CD4-positive, alpha-beta T cell treated with Interleukin-2 at 100 ng/mL for 4 hours (primary cell): Measurements from ENCODE around the gene AKAP9.
A peak's percentile ranks its signal among the peaks of the same experiment; 100 is the strongest.
"Not testable (repeated sequence)": the region's sequence is repeated elsewhere in the genome, so short reads cannot be mapped to it uniquely, and the experiment has no call there.

ENCODE experiments used
- DNase-seq: peaks from one replicate; pipeline ENCODE4 v3.0.0-alpha.2; 2020; ENCODE audit warnings: low spot score

The AKAP9 gene

DNA sequence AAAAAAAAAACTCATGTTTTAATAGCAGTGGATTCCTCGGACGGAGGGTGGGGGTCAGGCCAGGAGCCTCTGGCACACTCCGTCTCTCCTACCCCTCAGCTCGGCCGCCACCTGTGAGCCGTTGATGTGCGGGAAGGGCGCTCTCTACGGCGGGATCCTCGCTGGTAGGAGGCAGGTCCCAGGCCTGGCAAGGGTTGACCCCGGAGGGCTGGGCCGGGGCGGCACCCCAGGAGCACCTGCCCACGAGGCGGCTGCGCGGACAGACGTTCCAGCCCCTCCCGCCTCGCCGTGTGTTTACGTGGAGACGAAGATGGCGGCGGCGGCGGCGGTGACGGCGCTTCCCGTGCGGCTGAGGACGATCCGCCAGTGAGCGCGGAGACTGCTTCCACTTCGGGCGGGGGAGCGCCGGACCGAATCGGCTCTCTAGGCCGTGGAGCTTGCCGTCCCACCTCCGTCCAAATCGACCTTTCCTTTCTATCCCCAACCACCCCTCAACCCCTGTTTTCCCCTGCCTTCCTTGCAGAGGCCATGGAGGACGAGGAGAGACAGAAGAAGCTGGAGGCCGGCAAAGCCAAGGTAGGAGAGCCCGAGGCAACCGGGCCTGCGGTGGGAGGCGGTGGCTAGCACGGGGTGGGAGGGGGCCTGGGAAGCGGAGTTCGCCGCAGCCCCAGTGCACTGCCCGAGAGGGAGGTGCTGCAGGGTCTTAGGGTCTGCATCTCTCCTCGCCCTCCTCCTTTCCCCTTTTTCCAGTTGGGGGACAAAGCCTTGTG is at the start of gene AKAP9:
AKAP9 (plus strand) TSS at position 291 of the 770 bp plus-strand sequence; CDS start at position 529, 238 bp downstream.
- peak; percentile 87 for DNase-seq

DNA sequence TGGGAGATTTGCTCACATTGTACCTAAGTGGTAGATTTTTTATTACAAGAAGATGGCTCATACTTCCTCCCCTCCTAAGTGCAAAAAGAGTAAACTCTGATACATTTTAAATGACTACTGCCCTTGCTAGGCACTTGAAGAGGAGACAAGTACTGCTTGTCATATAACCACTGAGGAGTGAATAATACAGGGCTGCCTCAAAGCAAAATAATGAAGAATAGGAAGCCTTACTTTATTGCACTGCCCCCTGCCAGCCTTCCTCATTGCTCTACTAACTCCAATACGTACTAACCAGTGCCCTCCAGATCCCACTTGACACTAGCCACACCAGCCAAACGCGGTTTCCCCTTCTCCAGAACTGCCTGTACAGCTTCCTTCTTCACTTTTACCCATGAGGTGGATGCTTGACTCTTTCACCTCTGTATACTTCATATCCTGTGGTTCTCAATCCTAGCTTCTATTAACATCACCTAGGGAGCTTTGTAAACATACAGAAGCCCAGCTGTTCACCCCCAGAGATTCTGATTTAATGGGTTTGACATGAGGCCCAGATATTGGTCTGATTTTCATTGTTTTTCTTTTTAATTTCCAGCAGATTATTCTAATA is 48.5 kb upstream of the AKAP9 start:
- no peak for DNase-seq

DNA sequence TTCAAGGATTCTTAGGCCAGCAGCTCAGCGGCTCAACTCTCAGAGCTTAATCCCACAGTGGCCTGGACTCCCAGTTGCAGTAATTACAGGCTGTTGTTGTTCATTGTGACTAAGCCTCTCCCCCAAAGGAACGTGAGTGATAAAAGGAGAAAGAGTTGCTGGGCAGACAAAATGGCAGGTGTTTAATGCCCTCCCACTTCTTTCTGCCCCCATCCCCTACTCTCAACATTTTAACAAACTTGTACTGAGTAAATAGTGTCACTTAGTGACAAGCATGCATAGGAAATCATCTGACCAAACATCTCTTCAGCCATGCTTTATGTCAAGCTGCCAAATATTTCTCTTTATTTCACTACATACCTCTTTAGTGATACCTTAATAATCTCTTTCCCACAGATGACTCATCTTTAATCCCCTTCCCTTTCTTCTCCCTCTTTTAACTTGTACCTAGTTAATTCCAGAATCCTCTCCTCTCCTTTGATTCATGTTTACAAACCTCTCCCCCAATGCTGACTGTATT is 47.8 kb upstream of the AKAP9 start:
- DNase-seq: no peak

DNA sequence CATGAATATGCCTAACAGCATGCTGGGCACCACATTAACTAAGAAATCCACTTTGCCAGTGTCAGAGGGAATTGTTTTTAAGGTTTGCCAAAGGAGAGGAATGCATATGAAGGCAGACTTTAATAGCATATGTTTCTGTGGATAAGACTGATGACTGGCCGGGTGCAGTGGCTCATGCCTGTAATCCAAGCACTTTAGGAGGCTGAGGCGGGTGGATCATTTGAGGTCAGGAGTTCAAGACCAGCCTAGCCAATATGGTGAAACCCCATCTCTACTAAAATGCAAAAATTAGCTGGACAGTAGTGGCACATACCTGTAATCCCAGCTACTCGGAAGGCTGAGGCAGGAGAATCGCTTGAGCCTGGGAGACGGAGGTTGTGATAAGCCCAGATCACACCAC is 47.0 kb upstream of the AKAP9 start:
- DNase-seq: not testable (repeated sequence)

DNA sequence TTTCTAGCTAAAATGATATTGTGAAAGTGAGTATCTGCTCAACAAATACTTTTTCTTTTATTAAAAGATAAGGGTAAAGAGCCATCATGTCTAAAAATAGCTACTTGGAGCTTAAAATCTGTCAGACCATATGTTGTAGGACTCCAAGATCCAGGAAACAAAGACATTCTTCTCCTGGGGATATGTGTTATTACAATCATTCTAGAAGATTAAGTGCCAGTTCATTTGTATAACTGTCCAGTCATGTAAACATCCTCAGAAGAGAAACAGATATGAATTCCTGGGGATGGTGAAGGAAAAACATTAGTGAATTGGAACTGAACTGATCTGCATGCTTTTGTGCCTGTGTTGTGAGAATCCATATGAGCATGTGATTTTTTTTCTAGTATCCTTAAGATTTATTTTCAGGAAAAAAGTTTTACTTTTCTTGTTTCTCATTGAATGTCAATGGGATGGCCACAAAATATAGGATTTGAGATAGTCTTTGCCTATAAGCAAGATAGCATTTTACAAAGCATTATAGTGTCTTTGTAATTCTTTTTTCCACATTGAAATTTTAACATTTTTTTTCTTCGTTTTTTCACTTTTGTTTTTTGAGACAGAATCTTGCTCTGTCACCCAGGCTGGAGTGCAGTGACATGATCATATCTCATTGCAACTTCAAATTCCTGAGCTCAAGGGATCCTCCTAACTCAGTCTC is 45.7 kb upstream of the AKAP9 start:
- DNase-seq: no peak

DNA sequence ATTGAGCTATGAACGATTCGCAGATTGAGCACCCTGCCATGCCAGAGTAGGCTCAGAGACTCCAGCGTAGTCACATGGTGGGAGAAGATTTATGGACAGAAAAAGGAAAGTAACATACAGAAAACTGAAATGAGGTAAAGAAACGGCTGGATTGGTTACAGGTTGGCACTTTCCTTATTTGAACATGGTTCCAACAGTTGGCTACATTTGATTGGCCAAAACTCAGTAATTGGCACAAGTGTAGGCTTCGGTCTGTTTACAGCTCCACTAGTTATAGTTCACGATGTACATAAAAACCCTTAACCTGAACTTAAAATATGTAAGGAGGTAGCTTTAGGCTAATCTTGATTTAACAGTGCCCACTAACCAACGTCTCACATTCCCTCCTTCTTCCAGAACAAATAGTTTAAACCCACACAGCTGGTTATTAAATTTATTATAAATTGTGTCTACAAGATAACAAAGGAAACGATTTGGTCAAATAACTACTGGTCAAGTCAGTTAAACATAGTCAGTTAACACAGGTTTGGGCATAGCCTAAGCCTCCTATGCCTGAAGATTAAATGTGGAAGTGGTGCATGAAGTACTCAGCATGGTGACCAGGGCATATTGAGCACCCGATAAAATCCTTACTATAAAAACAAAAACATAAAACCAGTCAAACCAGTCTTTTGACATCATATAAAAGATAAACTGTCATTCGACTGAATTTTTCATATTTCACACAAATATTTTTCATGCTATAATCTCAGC is 42.2 kb upstream of the AKAP9 start:
- DNase-seq: no peak

DNA sequence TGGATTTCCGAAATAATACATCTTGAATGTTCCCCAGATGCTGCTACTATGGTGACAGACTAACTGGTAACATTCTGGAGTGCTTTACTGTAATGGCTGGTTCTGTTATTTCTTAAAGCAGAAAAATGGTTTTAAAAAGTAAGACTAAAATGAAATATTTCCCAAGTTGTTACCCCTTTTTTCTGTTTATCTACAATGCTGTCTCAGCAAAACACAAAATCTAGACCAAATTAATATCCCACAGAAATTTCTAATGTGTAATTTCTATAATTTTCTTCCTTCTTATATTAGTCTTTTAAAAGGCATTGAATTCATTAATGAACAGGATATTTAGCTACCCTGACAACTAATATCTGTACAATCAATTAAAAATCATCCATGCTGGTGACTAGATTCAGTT is 41.1 kb upstream of the AKAP9 start:
- DNase-seq: no peak

DNA sequence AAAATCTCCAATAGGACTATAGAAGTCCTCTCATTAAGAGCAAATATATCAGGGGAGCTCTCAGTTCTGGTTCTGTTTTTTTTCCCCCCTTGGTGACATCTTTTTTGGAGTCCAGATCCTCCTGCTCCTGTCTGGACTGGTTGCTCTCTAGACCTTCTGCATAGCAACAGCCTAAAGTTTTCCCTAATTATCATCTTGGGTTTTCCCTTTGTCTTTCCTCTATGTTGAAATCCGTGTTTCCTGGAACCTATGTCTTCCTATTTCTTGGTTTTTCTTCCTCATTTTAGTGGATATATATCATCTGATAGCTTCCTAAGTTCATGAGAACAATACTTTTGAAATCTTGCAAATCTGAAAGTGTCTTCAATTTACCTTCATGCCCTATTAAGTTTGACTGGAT is 30.5 kb upstream of the AKAP9 start:
- DNase-seq: no peak

DNA sequence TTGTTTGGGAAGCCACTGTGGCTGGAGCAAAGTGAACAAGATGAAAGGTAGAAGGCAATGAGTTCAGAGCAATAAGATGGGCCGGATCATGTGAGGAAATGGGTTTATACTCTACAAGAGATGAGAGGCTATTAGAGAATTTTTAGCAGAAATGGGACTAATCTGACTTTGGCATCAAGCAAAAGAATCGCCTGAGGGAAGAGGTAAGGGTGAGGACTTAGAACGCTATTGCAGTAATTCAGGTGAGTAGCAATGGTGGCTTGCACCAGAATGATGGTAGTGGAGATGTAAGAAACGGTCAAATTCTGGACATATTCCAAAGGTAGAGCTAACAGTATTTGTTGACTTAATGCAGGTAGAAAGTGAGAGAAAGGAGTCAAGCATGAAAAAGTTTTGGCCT is 29.5 kb upstream of the AKAP9 start:
- no peak for DNase-seq

DNA sequence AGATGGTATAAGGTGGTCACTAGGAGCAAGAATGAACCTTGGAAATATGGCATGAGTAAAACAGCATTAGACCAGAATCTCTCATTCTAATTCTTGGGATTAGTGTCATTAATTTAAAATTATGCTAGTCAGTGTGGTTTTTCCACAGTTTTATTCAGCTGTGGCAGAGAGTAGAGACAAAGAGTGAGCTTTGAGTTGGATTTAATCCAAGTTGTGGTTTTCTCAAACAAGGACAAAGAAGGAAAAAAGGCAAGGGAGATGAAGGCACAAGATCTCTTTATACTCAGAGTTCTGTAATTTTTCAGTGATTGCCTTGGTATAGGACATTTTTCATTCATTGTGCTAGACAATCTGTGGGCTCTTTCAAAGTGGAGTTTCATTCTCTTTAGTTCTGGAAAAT is 28.2 kb upstream of the AKAP9 start:
- DNase-seq: no peak

DNA sequence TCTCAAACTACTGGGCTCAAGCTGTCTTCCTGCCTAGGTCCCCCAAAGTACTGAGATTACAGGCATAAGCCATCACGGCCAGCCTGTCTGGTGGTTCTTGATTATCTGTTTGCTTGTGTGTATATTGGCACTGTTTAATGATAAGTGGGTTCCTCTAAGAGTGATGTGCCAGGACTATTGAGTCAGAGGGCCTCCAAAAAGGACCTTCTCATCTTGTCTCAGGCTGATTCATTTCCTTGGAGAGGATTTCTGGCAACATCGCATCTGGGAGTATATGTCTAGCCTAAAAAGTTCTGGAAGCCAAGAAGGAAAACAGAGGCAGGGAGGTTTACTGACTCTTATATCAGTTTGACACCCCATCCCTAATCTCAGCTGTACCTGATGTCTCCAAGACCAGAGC is 27.1 kb upstream of the AKAP9 start:
- no peak for DNase-seq

DNA sequence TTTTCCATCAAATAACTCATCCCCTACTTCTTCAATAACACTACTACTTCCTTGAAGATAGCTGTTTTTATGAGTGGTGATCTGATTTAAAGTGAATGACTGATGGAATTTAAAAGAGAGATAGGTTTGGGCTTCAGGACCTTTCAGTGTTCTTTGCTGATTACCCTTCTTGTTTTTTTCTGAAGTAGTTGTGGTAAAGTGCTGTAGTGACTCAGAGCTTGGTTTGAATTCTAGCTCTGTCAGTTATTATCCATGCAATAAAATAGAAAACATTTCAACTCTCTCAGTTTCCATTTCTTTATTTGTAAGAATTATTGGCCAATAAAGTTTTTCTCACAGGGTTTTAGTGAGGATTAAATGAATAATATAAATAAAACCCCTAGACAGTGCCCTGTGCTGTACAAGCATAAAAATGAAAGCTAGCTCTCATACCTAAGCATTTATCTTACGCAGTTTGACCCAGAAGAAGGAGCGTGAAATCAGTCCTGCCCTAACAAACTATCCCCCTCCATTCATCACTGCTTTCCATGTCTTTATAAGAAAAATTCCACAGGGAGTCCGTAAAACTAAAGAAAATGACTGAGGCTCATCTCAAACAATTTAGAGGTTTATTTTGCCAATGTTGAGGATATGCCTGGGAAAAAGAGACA is 25.1 kb upstream of the AKAP9 start:
- DNase-seq: no peak

DNA sequence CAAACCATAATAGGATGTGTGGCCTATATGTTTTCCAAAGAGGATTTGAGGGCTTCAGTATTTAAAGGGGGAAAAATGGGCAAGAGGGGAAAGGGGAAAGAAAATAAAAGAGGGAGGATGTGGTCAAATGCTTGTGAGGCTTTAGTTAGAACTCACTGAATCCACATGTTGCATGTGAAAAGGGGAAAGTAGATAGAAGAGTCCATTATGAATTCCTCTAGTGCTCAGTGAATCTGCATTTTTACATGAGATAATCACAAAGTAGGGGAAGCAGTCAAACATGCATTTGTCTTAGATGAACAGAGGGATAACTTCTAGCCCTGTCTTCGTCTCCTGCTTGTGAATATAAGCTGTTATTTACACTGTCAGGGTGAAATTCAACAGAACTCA is 24.6 kb upstream of the AKAP9 start:
- no peak for DNase-seq

DNA sequence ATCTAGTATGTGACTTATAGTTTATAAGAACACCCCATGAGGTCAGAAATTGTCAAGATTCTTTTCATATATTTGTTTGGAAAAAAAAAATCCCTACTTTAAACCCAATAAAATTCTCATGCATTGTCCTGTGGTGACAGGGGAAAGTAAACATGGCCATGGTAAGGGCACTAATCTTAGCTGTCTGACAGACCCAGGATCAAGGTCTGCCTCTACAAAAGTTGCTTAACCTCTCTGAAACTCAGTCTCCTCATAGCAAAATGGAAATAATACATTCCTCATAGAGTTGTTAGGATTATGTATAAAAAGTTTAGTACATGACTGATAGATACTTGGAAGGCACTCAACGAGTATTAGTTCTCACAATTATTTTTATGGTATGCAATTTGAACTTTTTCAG is 22.3 kb upstream of the AKAP9 start:
- no peak for DNase-seq

DNA sequence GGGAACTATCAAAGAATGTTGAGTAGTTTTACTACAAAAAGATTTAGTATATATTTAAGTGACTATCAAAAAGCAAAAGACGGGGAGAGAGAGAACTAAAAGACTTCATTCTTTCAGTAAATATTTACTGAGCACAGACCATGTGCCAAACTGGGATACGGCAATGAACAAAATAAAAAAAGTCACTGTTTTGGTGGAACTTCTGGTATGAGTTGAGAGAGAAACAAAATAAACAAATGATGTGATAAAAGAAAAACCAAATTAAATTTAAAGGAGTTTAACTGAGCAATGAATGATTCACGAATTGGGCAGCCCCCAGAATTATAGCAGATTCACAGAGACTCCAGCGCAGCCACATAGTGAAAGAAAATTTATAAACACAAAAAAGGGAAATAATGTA is 17.8 kb upstream of the AKAP9 start:
- no peak for DNase-seq

DNA sequence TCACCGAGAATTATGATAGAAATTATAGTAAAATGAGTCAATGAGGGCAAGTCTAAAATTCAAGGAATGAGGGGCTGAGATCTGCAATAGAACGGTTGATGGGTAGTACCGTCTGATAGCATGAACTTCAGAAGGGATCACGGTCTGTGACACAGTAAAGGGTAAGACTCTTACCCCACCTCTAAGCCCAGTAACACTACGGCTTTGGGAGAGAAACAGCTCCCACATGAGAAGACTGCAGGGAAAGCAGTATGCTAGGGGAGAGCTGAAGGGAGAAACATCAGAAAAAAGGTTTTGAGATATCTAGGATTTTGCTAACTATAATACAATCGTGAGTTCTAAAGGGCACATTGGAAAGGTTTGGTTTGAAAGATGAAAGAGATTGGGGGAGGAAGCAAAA is 12.8 kb upstream of the AKAP9 start:
- DNase-seq: no peak

DNA sequence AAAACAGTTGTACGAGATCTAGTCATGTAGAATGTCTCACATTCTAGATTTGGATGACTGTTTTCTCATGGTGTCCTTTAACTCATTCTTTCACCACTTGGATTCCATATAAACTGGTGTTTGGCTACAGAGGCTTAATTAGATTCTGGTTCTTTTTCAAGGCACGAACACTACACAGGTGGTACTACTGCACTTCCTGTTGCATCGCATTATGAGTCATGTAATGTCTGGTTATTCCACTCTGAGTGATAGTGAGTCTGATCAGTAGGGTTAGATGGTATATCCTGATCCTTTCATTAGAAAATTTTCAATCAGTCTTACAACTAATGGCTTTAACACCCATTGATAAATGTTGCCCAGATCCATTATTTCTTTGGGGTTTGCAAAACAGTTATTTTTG is 11.2 kb upstream of the AKAP9 start:
- peak; percentile 9 for DNase-seq

DNA sequence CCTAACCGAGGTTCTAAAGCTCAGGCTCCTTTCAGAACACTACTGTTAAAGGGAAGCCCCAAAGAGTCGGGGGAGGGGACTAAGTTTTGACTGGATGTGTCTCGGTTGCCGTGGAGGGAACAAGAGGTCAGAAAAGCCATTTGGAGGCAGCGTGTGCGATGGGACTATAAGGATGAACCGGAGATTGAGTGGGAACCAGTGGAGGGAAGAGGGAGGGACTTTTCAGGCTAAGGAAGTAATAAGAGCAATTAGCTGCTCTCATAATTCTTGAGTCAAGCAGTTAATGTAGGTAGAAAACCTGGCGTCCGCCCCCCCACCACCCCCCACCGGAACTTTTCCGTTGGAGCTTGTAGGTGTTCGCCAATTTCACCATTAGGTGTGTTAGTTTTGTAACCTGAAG is 491 bp upstream of the AKAP9 start:
- DNase-seq: peak; percentile 20

DNA sequence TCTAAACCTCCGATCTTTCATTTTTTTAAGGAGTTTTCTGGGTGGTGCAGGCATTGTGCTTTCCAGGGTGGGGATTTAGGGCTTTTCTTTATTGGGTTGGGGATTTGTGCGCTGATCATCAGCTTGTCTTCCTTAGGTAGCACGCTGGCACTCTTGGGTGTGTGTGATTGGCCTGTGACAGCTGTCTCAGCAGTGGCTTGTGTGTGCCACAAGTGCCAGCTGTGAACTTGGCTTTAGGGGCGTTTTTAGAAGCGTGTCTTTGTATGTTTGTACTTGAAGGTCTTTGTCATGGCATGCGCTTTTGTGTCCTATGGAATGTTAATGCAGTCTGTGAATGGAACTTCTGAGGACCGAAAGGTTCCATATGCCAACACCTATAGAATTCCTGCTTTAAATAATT is 788 bp downstream of the AKAP9 start:
- DNase-seq: peak; percentile 43

DNA sequence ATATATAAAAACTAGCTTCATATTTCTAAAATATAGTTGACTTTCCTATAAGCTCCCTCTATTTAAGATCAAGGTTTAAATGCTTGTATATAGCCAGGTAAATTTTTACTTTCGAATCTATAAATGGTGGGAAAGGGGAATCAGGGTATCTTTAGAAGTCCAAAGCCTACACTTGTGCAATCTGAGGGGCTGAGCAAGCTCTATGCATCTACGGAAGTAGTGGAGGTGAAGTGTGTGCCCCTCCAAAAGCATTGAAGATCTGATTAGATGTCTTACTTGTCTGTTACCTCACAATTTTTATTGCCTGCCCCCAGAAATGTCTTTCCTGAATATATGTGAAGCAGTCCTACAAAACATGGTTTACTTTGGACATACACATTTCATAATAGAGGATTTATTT is 1.6 kb downstream of the AKAP9 start:
- DNase-seq: no peak

DNA sequence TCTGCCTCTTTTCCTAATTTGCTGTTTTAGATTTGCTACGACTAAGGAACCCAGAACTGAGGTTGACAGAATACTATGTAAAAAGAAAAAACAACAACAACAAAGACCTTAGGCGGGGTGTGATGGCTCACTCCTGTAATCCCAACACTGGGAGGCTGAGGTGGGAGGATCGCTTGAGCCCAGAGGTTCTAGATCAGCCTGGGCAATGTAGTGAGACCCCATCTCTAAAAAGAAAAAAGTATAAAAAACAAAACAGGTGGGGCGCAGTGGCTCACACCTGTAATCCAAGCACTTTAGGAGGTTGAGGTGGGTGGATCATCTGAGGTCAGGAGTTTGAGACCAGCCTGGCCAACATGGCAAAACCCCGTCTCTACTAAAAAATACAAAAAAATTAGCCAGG is 4.3 kb downstream of the AKAP9 start:
- DNase-seq: not testable (repeated sequence)

DNA sequence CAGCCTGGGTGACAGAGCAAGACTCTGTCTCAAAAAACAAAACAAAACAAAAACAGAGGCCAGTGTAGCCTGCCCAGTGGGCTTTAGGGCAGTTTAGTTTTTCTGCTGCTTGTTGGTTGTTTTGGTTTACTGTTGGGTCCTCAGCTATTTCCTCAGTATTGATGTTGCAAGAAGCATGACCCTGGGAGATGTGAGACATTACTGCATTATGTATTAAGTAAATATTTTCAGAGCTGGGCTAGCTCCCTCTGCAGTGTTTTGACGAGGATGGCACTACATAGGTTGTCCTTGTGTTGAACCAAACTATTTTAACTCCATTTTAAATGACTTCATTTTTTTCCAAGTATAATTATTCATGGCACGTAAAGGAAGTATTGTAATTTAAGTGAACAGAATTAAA is 4.8 kb downstream of the AKAP9 start:
- no peak for DNase-seq
